NT2/D1 (cell line): ENCODE results near the gene AQP2.

Experiments used
- YY1 ChIP-seq: IDR thresholded peaks from 2 replicates; pipeline ENCODE4 v1.6.1; 2011; ENCODE audit not compliant: insufficient read length, insufficient read depth
- ZNF274 ChIP-seq: IDR thresholded peaks from 2 replicates; pipeline ENCODE4 v1.6.1; 2011; ENCODE audit warnings: mild to moderate bottlenecking, low read depth, low read length

GRCh38 chr12:49985981-49986380 is 35.4 kb downstream of the AQP2 start:
- TF ChIP-seq YY1, result no peak
- no peak for TF ChIP-seq ZNF274
